OCI-LY7 (cell line): ENCODE measurements around the gene ROBO2.

Experiments used
- CTCF ChIP-seq: fragments of 200-600 bp; sonication (generic); conservative IDR thresholded peaks from 2 replicates; pipeline ENCODE4 v1.5.1; 2014; ENCODE audit warnings: mild to moderate bottlenecking, antibody characterized with exemption, low read length, moderate library complexity, mixed read lengths
- EZH2phosphoT487 ChIP-seq: fragments of 200-600 bp; sonication (generic); IDR thresholded peaks from 2 replicates; pipeline ENCODE4 v1.6.1; 2018; ENCODE audit warnings: low read depth, borderline replicate concordance, mild to moderate bottlenecking, mixed run types, antibody characterized with exemption, low read length, moderate library complexity, mixed read lengths

DNA sequence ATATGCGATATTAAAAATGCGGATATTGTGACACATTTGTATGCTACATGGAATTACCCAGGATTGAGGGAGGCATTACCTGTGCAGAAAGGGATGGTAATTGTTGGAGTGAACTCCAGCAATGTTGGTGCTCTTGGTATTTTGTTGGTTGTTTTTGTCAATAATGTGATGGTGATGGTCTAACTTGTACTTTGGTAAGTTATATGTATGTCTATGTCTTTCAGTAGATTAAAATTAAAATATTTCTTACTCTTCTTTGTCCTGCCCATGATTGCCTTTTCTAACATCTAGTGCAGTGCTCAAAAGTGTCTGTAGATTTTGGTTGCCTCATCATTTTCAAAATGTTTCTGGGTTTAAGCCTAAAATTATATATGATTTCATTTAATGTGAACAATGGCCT, 192.7 kb downstream of the ROBO2 start:
- TF ChIP-seq CTCF (no peak), EZH2phosphoT487 (no peak)
